ENCODE measurements around the gene PALLD.

The PALLD gene

GRCh38 chr4:168766604-168767316 lies 269.9 kb downstream of the PALLD start:
- H3K36me3 Mint-ChIP-seq (ENCODE audit: low read depth), result peaks cover 64% of the 10 kb centered on the region
- TF ChIP-seq, protein P1, sequence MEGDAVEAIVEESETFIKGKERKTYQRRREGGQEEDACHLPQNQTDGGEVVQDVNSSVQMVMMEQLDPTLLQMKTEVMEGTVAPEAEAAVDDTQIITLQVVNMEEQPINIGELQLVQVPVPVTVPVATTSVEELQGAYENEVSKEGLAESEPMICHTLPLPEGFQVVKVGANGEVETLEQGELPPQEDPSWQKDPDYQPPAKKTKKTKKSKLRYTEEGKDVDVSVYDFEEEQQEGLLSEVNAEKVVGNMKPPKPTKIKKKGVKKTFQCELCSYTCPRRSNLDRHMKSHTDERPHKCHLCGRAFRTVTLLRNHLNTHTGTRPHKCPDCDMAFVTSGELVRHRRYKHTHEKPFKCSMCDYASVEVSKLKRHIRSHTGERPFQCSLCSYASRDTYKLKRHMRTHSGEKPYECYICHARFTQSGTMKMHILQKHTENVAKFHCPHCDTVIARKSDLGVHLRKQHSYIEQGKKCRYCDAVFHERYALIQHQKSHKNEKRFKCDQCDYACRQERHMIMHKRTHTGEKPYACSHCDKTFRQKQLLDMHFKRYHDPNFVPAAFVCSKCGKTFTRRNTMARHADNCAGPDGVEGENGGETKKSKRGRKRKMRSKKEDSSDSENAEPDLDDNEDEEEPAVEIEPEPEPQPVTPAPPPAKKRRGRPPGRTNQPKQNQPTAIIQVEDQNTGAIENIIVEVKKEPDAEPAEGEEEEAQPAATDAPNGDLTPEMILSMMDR (IDR thresholded peaks at IDR 0.05; ENCODE audit: unreplicated experiment in 3 of 3), result no peak
- no peak overlapping the region for H3K4me3 Mint-ChIP-seq
- peaks cover 40% of the 10 kb centered on the region for H3K4me1 Mint-ChIP-seq
- H3K9me3 Mint-ChIP-seq, result no peaks in the 10 kb centered on the region
- H3K27ac Mint-ChIP-seq, result peak overlapping the region; percentile 76 to 87 (median 84)
- H3K27me3 Mint-ChIP-seq (ENCODE audit: low read depth), result no peaks in the 10 kb centered on the region

DNA sequence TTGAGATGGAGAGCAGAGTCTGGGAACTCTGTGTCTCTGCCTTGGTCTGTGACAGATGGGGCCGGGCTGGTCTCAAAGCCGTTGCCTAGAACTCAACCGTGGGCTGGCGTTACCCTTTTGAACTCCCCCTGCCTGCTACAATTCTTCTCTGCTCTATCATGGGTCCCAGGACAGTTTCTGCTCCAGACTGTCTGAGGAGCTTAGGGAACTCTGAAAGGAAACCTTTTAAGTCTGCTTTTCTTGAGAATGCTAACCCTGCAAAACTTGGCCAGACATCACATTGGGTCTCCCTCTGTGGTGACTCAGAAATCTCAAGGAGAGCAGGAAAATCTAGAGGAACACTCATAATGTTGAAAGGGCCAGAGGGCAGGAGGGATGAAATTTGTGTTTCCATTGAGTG lies 272.6 kb downstream of the PALLD start:
- peaks cover 66% of the 10 kb centered on the region for H3K36me3 Mint-ChIP-seq (ENCODE audit: low read depth)
- H3K9me3 Mint-ChIP-seq, result no peaks in the 10 kb centered on the region
- TF ChIP-seq, protein P1 (IDR thresholded peaks at IDR 0.05; ENCODE audit: unreplicated experiment in 3 of 3), result no peak
- no peaks in the 10 kb centered on the region for H3K27me3 Mint-ChIP-seq (ENCODE audit: low read depth)
- H3K27ac Mint-ChIP-seq, result peak overlapping the region; percentile 85 to 97 (median 90)
- H3K4me1 Mint-ChIP-seq, result peaks cover 40% of the 10 kb centered on the region
- H3K4me3 Mint-ChIP-seq, result no peak overlapping the region

DNA sequence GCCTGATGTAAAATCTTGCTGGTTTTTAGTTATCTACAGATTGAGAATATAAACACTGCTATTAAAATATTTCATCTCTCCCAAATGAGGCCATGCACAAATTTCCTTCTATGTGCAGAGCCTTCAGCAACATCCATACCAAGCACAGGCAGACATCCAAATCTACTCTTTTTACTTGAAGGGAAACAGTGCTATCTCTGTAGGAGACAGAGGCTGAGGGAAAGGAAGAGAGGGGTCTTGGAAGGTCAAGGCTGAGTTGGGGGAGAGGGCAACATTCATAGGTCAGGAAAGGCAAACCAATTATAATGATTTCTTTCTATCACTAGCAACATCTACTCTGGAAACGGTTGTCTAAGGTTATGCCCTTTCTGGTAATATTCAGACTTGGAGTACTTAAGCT lies 273.0 kb downstream of the PALLD start:
- H3K4me1 Mint-ChIP-seq, result peaks cover 39% of the 10 kb centered on the region
- H3K9me3 Mint-ChIP-seq, result peaks cover 2% of the 10 kb centered on the region
- H3K4me3 Mint-ChIP-seq, result no peak overlapping the region
- peak overlapping the region; percentile 85 to 97 (median 90) for H3K27ac Mint-ChIP-seq
- no peaks in the 10 kb centered on the region for H3K27me3 Mint-ChIP-seq (ENCODE audit: low read depth)
- TF ChIP-seq, protein P1 (IDR thresholded peaks at IDR 0.05; ENCODE audit: unreplicated experiment in 3 of 3), result no peak
- peaks cover 67% of the 10 kb centered on the region for H3K36me3 Mint-ChIP-seq (ENCODE audit: low read depth)

GRCh38 chr4:168771251-168771650 lies 274.4 kb downstream of the PALLD start:
- H3K4me3 Mint-ChIP-seq, result no peak overlapping the region
- TF ChIP-seq, protein P1 (IDR thresholded peaks at IDR 0.05; ENCODE audit: unreplicated experiment in 3 of 3), result no peak
- H3K4me1 Mint-ChIP-seq, result peaks cover 33% of the 10 kb centered on the region
- no peaks in the 10 kb centered on the region for H3K27me3 Mint-ChIP-seq (ENCODE audit: low read depth)
- H3K36me3 Mint-ChIP-seq (ENCODE audit: low read depth), result peaks cover 76% of the 10 kb centered on the region
- no peak overlapping the region for H3K27ac Mint-ChIP-seq
- H3K9me3 Mint-ChIP-seq, result peaks cover 11% of the 10 kb centered on the region

DNA sequence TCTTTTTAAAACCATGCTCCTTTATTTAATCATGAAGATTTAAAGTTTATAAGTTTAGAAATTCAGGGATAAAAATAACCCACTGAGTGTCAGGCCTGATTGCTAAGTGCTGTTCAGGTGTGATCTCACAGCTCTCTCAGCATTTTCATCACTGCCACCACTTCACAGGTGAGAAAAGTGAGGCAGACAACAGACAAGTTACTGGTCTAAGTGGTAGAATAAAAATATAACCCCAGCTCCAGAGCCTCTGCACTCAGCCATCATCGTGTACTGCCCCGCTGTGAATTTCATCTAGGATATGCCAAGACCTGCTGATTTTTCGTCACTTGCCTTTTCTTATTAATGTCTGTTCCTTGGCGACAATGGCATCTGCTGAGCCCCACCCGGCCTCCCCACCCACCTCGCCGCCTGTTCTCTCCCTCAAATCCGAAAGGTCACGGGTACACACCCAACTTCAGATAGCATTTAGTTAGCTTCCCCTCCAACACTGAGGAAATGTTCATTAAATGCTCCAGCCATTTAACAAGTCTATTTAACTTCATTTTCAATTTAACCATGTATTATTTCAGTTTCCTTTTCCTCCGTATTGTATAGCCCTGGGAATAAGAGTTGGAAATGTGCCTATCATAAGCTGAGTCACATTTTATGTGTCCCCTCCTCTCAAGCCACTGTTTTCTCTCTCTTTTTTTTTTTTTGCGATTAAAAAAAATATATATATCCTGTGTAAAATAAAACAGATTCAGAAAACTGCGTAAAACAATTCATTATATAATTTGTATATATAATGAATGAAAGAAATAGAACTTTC lies 276.7 kb downstream of the PALLD start:
- H3K36me3 Mint-ChIP-seq (ENCODE audit: low read depth), result peaks cover 80% of the 10 kb centered on the region
- TF ChIP-seq, protein P1 (IDR thresholded peaks at IDR 0.05; ENCODE audit: unreplicated experiment in 3 of 3), result no peak
- H3K27me3 Mint-ChIP-seq (ENCODE audit: low read depth), result no peaks in the 10 kb centered on the region
- H3K27ac Mint-ChIP-seq, result peak overlapping the region in 2 of 3 experiments; percentile 11 to 42
- H3K4me1 Mint-ChIP-seq, result peaks cover 16% of the 10 kb centered on the region
- peaks cover 15% of the 10 kb centered on the region for H3K9me3 Mint-ChIP-seq
- no peak overlapping the region for H3K4me3 Mint-ChIP-seq

Data from nephron (organoid).